Stimulated activated CD4-positive, alpha-beta T cell treated with anti-CD3 and anti-CD28 coated beads, Interleukin-12 subunit alpha, Interleukin-12 subunit beta, amount 100 ng/mL, for 24 hours (primary cell): ENCODE results near the gene FHAD1.
A peak's percentile ranks its signal among the peaks of the same experiment; 100 is the strongest.

Source experiments
- DNase-seq, 2 experiments: peaks; one replicate each; pipeline ENCODE4 v3.0.0-alpha.2; 2020; ENCODE audit warnings: low read depth in 2 of 2

FHAD1 gene

DNA sequence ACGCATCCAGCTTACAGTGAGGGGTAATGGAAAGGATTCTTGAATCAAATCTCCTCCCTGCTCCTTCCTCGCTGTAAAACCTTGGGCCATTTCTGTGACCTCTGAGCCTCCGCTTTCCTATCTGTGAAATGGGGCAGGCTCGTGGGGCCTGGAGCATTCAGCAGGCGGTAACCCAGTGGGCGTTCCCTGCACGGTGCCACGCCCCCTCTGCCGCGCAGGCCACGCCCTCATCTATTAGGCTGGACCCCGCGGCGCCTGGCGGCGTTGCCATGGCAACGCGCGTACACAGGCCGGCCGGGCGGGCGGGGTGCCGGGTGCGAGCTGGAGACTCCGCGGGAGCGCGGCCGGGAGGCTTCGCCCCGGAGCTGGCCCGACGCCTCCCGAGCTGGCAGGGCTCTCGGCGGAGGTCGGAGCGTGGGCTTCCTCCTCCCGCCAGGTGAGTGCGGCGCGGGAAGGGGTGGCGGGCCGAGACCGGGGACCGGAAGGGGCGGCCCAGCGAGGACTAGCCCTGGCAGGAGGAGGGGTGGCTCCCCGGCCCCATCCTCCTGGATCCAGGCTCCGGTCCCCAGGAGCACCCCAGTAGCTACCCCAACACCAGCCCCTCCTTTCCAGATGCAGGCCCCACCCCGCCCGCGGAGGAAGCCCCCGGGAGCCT is at the start of gene FHAD1:
FHAD1 (plus strand) TSS at position 264 of the 655 bp plus-strand sequence. CDS start 4,562 bp downstream, outside the sequence.
- peak in 1 of 2 experiments; percentile 51 for DNase-seq

DNA sequence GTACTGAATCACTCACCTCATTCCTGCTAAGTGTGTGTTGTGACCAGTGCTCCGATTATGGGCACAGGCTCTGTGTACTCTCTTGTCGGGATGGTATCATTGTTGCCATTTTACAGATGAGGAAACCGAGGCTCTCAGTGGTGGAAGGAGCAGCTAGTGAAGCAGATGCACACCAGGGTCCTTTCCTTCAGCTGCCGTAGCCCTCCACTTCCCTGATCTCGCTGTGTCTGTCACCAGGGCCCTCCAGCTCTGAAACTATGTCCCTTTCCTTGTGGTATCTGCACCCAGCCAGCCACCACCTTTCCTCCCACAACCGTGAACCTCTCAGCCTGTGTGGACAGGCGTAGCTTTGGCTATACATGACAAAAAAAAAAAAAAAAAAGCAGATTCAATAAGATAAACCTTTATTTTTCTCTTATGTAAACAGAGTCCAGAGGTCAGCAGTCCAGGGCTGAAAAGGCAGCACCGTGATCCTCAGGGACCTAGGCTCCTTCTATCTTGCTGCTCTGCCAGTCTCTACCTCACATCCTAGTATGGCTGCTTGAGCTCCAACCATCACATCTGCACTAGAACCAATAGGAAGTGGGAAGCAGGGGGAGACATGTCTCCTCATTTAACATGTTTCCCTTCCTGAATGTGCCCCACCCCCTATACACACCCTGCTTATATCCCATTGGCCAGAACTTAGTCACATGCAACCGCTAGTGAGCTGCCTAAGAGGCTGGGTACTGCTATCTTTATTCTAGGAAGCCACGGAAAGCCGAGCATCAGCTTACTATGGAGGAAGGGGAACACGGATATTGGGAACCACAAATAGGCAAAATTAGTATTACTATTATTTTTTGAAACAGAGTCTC is 49.2 kb upstream of the FHAD1 start:
- DNase-seq = no peak

DNA sequence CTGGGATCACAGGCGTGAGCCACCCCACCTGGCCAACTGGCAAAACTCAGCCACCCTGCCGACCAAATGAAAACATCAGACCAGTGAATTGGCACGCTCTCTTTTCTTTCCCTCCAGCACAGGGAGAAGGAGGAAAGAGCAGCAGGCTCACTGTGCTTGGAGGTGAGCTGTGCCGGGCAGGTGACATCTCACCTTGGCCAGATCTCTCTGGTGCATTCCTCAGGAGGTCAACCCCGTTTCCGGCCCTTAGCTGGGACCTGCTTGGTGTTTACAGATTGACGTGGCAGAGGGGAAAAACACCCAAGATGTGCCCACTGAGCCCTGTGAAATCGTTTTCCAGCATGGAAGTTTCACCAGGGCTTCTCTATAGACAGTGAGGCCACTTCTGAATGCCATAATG is 48.3 kb upstream of the FHAD1 start:
- no peak for DNase-seq

DNA sequence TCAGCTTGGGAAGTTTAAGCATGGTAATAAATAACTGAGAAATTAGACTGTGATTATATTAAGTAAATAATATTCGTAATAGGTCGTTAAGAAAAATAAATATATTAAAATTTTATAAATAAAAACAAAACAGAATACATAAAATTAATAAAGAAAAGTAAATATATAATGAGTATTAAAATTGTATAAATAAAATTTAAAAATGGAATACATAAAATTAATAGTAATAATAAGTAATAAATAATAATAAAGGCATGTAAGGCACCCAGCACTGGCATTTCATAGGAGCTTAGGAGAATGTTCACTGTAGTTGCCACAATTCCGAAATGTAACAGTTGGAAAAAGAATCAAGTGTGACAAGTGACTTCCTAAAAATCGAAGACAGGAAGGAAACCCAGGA is 45.8 kb upstream of the FHAD1 start:
- no peak for DNase-seq

DNA sequence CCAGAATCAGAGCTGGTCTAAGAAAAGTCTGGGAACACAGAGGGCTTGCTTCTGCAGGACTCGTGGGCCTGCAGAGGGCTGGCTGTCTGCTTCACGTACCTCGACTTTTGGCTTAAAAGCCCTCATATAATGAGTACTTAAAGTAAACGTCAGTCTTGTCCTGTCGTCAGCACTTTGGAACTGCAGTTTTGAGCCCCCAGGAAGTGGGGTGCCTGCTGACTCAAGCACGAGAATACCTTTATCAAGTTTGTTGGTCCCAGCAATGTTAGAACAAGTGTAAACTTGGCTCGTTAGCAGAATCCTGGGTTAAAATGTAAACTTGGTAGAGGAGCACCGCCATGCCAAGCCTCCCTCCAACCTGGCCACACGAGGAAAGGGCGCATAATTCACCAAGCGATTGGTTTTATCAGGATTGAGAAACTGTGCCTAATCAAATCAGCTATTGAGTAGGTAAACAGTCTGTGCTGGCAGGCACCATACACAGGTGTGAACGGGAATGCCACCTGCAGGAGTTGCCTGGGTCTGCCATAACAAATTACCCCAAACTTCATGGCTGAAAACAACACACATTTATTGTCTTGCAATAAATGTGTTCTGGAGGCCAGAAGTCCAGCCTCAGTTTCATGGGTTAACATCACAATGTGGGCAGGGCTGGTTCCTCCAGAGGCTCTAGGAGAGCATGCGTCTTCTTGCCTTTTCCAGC is 45.0 kb upstream of the FHAD1 start:
- DNase-seq = no peak

DNA sequence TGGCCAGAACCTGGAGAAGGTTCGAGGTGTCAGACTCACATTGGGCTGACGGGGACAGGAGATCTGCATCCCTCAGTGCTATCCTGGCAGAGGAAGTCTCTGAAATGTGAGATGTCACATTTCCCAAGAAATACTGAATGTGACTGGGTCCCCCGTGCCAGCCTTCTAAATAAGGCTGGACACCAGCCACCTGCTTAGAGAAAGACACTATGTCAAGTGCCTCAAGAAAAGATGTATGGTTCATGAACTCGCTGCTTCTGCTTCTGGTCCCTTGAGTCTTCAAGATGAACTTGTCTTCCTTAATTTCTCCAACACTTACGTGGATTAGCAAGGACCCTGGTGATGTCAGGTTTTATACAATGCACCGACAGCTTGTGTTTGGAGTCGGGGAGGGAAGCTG is 42.1 kb upstream of the FHAD1 start:
- no peak for DNase-seq

DNA sequence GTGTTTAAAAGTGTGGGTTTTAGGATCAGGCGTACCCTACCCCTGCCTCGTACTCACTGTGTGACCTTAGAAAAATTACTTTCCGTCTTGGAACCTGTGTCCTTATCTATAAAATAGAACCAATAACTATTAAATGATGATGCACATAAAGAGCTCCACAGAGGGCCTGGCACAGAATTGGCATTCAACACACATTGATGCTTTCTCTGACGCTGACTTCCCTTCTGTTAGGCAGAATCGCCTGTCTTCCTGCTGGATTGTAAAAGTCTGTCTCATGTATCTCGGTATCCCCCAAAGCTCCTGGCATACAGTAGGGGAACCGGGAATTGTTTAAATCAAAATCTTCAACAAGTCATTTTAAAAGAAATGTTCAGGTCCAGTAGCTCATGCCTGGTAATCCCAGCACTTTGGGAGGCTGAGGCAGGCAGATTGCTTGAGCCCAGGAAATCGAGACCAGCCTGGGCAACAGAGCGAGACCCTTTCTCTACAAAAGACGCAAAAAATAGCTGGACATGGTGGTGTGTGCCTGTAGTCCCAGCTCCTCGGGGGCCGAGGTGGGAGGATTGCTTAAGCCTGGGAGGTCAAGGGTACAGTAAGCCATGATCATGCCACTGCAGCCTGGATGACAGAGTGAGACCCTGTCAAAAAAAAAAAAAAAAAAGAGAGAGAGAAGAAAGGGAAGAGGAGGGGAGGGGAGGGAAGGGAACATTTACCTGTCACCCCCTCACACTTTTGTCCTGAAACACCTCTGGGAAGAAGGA is 41.3 kb upstream of the FHAD1 start:
- no peak for DNase-seq

DNA sequence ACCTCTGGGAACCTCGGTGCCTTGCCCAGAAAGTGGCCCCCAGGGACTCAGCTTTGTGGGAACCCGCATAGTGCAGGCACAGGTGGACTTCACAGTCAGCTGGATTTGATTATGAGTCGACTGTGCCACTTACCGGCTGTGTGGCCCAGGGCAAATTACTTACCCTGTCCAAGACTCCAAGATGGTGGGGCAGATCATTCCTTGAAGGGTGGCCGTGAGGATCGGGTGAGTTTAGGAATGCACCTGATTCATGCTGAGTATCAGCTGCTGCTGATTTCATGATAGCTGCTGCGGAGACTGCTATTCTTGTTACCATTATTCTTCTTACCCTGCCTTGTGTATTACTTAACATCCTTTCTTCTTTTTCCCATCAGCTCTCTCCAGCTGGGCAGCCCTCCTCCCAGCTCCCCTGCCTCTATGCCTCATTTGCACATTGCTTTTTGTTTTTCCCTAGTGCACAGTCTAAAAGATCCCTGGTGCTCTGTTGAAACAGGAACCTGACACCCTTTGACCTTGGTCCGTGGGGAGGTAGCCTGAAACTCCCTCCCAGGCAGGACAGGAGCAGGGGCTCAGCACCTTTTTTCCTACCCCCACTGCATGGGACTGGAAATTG is 40.5 kb upstream of the FHAD1 start:
- no peak for DNase-seq

DNA sequence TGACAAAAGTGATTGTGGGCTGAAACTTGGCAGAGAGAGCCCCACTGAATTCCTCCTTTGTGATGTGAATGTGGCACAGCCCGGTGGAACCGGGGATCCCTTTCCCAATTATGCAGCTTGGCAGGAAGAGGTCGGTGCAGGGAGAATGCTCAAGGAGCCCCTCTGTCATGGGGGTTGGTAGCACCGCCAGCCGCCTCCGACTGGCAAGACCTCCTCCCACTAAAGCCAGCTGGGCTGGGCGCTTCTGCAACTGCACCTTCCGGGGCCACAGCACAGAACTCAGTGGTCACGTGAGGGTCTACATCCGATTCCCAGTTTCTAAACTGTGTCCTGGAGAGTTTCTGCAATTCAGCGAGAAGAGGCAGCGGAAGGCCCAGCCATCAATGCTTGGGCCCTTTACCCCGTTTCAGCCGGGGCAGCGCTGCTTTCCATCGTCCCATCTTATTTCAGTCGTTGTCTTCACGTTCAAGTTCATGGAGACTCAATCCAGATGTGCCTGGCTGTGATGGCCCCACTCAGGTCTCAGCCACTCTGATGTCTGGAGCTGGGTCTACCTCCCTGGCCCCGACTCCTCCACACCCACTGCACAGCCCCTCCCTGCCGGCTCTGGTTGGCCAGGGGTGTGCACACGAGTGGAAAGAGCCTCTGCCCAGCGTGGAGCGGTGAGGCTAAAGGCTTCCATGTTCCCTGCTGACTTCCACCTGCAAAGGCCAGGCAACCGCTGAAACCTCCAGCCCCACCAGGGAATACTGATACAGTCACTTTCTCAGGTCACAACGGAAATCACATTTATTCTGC is 39.8 kb upstream of the FHAD1 start:
- no peak for DNase-seq

DNA sequence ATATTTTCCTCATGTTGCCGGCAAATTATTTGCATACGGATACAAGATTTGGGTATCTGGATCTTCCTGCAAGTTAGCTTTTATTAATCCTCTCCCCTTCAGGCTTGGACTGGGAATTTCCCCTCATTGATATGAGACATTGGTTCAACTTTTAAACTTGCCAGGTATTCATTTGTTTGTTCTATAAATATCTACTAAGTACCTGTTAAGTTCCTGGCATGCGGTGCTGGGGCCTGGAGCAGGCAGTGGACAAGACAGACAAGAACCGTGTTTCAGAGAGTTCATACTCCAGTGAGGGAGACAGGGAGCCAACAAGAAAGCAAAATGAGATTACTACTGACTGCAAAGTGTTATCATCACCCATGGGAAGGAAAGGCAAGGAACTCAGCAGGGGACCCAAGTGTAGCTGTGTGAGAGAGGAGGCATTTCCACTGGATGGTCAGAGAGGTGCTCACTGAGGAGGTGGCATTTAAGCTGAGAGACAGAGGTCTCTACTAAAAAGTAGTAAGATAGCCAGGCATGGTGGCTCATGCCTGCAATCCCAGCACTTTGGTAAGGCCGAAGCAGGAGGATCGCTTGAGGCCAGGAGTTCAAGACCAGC is 39.1 kb upstream of the FHAD1 start:
- DNase-seq = no peak

DNA sequence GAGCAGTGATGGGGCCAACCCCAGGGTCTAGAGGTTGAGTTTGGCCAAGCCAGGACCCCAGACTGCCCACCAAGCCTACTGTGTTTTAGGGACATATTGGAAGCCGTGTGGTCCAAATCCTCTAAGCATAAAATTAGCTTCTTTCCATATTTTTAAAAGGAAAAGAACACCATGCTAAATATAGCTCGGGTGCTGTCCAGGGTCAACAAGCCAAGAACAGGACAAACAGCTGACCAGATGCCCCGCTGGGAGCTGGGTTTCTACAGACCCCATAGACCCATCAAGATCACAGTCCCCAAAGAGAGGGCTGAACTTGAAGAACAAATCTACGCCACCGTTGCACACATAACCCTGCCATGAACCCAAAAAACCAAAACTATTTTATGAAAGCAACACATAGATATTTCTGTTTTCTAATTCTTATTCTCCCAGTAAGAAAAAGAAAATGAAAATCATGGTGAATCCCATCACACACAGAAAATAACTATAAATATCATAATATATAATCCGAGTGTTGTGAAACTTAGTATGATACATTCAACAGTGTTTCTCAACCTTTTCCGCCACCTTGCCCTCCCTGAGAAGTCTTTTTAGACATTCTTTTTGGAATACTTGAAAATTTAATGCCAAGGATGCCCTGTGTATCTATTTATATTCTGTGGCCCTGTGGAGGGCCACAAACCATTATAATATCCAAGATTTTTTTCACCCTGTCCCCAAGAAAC is 36.2 kb upstream of the FHAD1 start:
- DNase-seq = no peak

DNA sequence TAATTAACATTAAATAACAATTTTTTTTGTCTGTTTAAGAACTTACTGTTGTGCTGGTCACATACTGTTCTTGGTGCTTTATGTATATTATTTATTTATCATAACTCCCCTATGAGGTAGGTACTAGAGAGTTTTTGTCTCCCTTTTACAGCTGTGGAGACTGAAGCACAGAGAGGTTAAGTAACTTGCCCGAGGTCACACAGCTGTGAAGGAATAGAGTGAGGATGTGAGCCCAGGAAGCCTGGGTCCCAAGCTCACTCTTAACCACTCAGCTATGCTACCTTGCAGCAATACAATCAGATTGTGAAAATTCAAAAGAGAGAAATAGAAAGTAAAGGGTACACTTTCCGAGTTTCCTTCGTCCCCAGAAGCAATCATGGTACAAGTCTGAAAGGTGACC is 35.6 kb upstream of the FHAD1 start:
- DNase-seq = no peak

DNA sequence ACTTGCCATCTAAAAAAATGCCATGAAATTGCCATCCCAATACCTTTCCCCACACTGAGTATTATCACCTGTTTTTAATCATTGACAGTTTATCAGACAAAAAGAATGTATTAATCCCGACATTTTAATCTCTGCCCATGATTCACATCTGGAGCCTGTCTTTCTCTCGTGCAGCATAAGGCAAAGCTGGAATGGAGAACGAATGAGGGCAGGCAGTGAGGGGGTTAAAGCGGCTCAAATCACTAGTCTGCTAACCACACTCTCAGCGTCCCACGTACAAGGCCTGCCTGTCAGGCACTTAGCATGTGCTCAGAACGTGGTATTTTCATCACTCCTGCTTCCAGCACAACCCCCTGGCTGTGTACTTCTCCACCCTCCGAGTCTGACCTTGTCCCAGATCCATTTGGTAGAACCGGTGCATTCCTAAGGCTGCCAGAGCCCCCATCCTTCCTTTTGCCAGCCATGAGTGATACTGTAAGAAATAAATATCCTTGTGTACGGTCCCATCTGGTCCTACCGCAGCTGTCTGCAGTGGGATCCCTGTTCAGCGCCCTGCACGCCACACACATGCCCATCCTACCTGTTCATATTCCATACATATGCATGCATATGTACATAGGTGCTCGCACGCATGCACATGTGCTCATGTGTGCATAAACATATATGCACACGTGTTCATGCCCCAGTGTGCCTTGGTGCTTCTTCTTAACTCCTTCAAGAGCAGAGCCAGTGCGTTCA is 34.6 kb upstream of the FHAD1 start:
- DNase-seq = no peak

DNA sequence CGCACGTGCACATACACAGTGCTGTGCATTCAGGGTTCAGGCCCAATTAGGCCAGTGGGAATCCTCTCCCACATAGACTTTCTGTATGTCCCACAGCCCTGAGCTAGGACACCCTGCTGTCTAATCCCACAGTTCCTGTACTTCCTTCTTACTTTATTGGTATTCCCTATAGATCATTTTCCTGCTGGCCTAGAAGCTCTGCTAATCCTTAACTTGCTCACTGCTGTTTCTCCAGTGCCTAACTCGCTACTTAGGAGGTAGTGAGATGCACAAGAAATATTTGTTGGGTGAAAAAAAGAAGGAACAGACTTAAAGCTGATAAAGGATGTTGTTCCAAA is 34.1 kb upstream of the FHAD1 start:
- DNase-seq = no peak

DNA sequence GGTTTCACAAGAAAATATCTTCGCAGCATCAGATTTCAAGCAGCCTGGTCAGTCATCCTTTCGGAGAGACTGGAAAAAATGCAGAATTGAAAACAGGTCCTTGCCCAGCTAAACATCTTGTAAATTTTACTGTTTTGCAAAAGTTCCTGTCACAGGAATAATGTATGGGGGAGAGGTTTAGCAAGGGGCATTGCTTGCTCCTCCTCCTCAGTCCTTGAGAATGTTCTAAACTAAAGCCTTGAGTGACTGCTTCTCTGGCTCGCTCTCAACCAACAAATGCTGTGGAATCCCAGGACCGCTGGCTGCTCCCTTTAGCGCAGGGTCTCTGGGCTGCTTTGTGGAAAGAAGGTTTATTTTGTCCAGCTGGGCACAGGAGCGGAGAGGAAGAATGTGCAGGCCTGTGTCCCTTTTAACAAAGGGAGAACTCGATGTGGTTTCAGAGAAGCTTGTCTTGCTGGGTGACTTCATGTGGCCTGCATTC is 33.6 kb upstream of the FHAD1 start:
- no peak for DNase-seq

DNA sequence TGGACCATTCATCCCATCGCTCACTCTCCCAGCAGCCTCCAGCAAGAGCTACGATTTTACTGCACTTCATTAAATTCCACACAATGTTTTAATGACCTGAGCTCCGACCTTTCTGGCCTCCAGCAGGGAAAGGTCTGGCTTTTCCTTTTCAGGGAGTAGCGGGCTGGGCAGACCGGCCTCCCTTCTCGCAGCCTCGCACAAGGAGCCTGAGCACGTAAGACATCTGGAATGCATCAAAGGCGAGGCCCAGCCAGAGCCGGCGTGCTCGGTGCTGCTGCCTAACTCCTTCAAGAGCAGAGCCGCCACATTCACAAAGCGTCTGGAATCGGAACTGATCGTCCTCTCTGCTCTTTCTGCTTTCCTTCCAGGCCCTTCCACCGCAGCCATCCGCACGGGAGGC is 32.5 kb upstream of the FHAD1 start:
- DNase-seq = no peak

DNA sequence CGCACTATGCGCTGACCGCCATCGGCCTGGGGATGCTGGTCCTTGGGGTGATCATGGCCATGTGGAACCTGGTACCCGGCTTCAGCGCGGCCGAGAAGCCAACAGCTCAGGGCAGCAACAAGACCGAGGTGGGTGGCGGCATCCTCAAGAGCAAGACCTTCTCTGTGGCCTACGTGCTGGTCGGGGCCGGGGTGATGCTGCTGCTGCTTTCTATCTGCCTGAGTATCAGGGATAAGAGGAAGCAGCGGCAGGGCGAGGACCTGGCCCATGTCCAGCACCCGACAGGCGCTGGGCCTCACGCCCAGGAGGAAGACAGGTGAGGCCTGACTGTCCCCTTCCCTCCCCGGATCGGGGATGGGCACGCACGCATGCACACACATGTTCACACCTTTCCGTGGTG is 31.9 kb upstream of the FHAD1 start:
- no peak for DNase-seq

DNA sequence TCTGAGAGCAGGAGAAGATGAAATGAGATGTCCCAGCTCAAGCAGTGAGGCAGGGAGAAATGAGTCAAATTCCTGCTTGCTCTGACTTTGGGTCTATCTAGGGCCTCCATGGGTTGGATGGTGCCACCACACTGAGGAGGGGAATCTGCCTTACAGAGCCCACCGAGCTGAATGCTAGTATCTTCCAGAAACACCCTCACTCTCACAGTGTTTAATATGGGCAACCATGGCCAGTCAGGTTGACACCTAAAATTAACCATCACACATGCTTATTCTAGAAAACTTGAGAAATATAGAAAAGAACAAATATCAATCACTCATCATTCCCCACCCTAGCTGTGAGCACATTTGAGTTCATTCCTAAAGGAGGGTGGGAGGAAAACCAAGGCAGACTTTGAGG is 29.4 kb upstream of the FHAD1 start:
- no peak for DNase-seq
